Kidney epithelial cell (primary cell): ENCODE measurements around the gene ZNF277. TPM values are rescaled to one million over a fixed set of nuclear protein-coding genes. Genes with fewer than 3 reads are reported as not detected.

Experiments used
- DNase-seq: peaks from one replicate; pipeline ENCODE4 v3.0.0-alpha.2; 2010; ENCODE audit warnings: low read depth
- H3K27me3 ChIP-seq: 2 replicates; pipeline ENCODE4 v1.6.0; 2011; ENCODE audit warnings: low read length; ENCODE audit not compliant: control insufficient read depth, insufficient read depth
- H3K36me3 ChIP-seq: 2 replicates; pipeline ENCODE4 v1.5.1; 2011; ENCODE audit warnings: low read length; ENCODE audit not compliant: control insufficient read depth, insufficient read depth
- H3K4me3 ChIP-seq: 2 replicates; pipeline ENCODE4 v1.5.1; 2011; ENCODE audit warnings: low read depth, mild to moderate bottlenecking, control low read depth, low read length
- total RNA-seq: library from RNA; depleted of rRNA; stranded (reverse); fragments of >200 nt; gene quantifications from 2 replicates; pipeline ENCODE4 v1.2.3, GENCODE V29; 2015
- TF ChIP-seq, protein P1 (sequence below): IDR thresholded peaks from 2 replicates; pipeline ENCODE4 v1.5.1; 2011; ENCODE audit warnings: mild to moderate bottlenecking, moderate library complexity, low read length, control low read depth, inconsistent platforms; ENCODE audit not compliant: insufficient read depth, poor library complexity, severe bottlenecking

ZNF277 gene
- total RNA-seq, 1 donor from 2014 or later, result 34.6 TPM

- Histone ChIP-seq H3K27me3 (no peaks in the 10 kb centered on the region), H3K4me3 (no peak overlapping the region), H3K36me3 (no peaks in the 10 kb centered on the region)
- TF ChIP-seq, protein P1, sequence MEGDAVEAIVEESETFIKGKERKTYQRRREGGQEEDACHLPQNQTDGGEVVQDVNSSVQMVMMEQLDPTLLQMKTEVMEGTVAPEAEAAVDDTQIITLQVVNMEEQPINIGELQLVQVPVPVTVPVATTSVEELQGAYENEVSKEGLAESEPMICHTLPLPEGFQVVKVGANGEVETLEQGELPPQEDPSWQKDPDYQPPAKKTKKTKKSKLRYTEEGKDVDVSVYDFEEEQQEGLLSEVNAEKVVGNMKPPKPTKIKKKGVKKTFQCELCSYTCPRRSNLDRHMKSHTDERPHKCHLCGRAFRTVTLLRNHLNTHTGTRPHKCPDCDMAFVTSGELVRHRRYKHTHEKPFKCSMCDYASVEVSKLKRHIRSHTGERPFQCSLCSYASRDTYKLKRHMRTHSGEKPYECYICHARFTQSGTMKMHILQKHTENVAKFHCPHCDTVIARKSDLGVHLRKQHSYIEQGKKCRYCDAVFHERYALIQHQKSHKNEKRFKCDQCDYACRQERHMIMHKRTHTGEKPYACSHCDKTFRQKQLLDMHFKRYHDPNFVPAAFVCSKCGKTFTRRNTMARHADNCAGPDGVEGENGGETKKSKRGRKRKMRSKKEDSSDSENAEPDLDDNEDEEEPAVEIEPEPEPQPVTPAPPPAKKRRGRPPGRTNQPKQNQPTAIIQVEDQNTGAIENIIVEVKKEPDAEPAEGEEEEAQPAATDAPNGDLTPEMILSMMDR, result no peak
- no peak for DNase-seq
Measured at GRCh38 chr7:112263519-112263918, 57.0 kb downstream of the ZNF277 start.

DNA sequence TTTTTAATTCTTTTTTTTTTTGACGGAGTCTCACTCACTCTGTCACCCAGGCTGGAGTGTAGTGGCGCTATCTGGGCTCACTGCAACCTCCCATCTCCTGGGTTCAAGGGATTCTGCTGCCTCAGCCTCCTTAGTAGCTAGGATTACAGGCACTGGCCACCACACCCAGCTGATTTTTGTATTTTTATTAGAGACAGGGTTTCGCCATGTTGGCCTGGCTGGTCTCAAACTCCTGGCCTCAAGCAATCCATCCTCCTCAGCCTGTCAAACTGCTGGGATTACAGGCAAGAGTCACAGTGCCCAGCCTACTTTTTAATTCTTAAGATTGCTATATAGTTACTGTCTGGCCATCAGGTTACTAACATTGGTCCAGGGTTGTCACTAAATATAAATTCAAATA lies 59.6 kb downstream of the ZNF277 start:
- Histone ChIP-seq H3K36me3 (no peaks in the 10 kb centered on the region), H3K27me3 (no peaks in the 10 kb centered on the region), H3K4me3 (no peak overlapping the region)
- TF ChIP-seq, protein P1, result no peak
- DNase-seq, result no peak

DNA sequence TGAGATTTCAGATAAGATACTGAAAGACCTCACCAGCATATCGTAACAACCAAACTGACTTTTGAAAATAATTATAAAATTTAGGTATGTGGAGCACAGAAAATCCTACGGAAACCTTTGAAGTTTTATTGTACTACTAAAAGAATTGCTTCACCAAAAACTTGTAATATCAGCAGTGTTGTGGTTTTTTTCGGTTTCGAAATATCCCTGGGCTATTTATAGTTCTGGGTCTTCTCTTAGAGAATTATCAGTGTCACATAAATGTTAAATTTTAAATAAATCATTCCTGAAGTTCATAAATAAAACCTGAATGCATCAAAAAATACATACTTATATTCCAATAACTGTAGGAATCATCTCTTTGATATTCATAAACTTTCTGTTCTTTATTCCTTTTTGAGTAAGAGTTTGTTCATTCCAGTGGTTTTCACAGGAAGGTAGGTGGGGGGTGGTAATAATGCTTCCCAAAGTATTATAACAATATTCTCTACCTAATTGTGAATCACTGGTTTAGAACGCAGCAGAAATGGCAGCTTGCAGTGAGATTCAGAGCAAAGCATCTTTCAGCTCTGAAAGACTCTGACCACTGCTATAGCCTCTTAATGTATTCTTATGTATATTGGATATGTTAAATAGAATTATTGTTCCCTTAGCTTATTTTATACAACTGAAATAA lies 60.2 kb downstream of the ZNF277 start:
- Histone ChIP-seq H3K4me3 (no peak overlapping the region), H3K27me3 (no peaks in the 10 kb centered on the region), H3K36me3 (no peaks in the 10 kb centered on the region)
- TF ChIP-seq, protein P1, result no peak
- DNase-seq, result no peak

GRCh38 chr7:112267944-112268691 lies 61.6 kb downstream of the ZNF277 start:
- H3K4me3 ChIP-seq, result no peak overlapping the region
- no peak for DNase-seq
- H3K36me3 ChIP-seq, result no peaks in the 10 kb centered on the region
- TF ChIP-seq, protein P1, result no peak
- no peaks in the 10 kb centered on the region for H3K27me3 ChIP-seq

GRCh38 chr7:112271162-112271561 lies 64.7 kb downstream of the ZNF277 start:
- TF ChIP-seq, protein P1, result no peak
- Histone ChIP-seq H3K27me3 (no peaks in the 10 kb centered on the region), H3K36me3 (no peaks in the 10 kb centered on the region), H3K4me3 (no peak overlapping the region)
- no peak for DNase-seq
